ENCODE results near the gene CHPT1. TPM values are rescaled to one million over a fixed set of nuclear protein-coding genes. Genes with fewer than 3 reads are reported as not detected.
"Not testable (repeated sequence)": the region's sequence is repeated elsewhere in the genome, so short reads cannot be mapped to it uniquely, and the experiment has no call there.

Gene CHPT1
- total and polyA plus RNA-seq, 5 donors from 2014 or later = 2.8 to 15.3 (median 10.2) TPM

DNA sequence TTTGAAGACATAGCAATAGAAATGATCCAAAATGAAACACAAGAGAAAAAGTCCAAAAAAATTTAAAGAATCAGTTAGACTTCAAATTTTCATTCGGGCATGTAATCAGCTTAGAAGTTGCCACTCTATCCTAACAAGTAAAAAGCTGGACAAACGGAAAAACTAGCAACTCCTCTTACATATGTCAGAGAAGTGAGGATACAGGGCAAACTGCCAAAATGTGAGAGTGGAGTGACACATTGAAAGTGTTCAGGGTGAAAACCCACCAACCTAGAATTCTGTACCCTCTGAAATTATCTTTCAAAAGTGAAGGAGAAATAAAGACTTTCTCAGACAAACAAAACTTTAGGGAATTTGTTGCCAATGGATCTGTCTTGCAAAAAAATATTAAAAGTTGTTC, 42.0 kb upstream of the CHPT1 start:
- Mint-ChIP-seq H3K27me3 (peaks cover 23% of the 10 kb centered on the region), H3K4me1 (no peaks in the 10 kb centered on the region), H3K36me3 (no peaks in the 10 kb centered on the region), H3K4me3 (no peak overlapping the region), H3K9me3 (peaks cover 0 to 1% (median 0%) of the 10 kb centered on the region in 7 donors), H3K27ac (no peak overlapping the region)
- H3K9me3 ChIP-seq (ENCODE audit: control insufficient read depth in 2 of 2, low read length in 2 of 2) = no peaks in the 10 kb centered on the region
- no peaks in the 10 kb centered on the region for H3K4me1 ChIP-seq (ENCODE audit: control insufficient read depth, insufficient read depth, low read length, poor library complexity, severe bottlenecking)
- ATAC-seq (ENCODE audit: low read depth in 2 of 2) = no peak
- no peak for DNase-seq
- no peak overlapping the region for H3K4me3 ChIP-seq (ENCODE audit: low read depth, low read length)
- H3K27me3 ChIP-seq (ENCODE audit: control insufficient read depth, insufficient read depth, low read length) = peaks cover 5% of the 10 kb centered on the region
- no peak overlapping the region for H3K27ac ChIP-seq (ENCODE audit: insufficient read depth, low read length, poor library complexity, severe bottlenecking)
- no peaks in the 10 kb centered on the region for H3K36me3 ChIP-seq (ENCODE audit: control insufficient read depth, insufficient read depth, low read length)

GRCh38 chr12:101660662-101661061, 36.8 kb upstream of the CHPT1 start:
- H3K4me3 ChIP-seq (ENCODE audit: low read depth, low read length); ATAC-seq (ENCODE audit: low read depth in 2 of 2); H3K4me1 Mint-ChIP-seq; H3K27me3 ChIP-seq (ENCODE audit: control insufficient read depth, insufficient read depth, low read length); H3K27ac ChIP-seq (ENCODE audit: insufficient read depth, low read length, poor library complexity, severe bottlenecking); H3K36me3 Mint-ChIP-seq; H3K27ac Mint-ChIP-seq; H3K9me3 Mint-ChIP-seq; H3K4me3 Mint-ChIP-seq; DNase-seq; H3K4me1 ChIP-seq (ENCODE audit: control insufficient read depth, insufficient read depth, low read length, poor library complexity, severe bottlenecking); H3K36me3 ChIP-seq (ENCODE audit: control insufficient read depth, insufficient read depth, low read length); H3K9me3 ChIP-seq (ENCODE audit: control insufficient read depth in 2 of 2, low read length in 2 of 2): not testable (repeated sequence)
- H3K27me3 Mint-ChIP-seq = peaks cover 12% of the 10 kb centered on the region

- H3K9me3 ChIP-seq (ENCODE audit: control insufficient read depth in 2 of 2, low read length in 2 of 2) = no peaks in the 10 kb centered on the region
- Mint-ChIP-seq H3K36me3 (no peaks in the 10 kb centered on the region), H3K27me3 (peaks cover 14% of the 10 kb centered on the region), H3K27ac (no peak overlapping the region), H3K4me1 (no peaks in the 10 kb centered on the region), H3K9me3 (peaks cover 0 to 1% (median 0%) of the 10 kb centered on the region in 7 donors), H3K4me3 (no peak overlapping the region)
- no peak overlapping the region for H3K4me3 ChIP-seq (ENCODE audit: low read depth, low read length)
- no peak overlapping the region for H3K27ac ChIP-seq (ENCODE audit: insufficient read depth, low read length, poor library complexity, severe bottlenecking)
- no peak for ATAC-seq (ENCODE audit: low read depth in 2 of 2)
- no peak for DNase-seq
- H3K4me1 ChIP-seq (ENCODE audit: control insufficient read depth, insufficient read depth, low read length, poor library complexity, severe bottlenecking) = no peaks in the 10 kb centered on the region
- no peaks in the 10 kb centered on the region for H3K36me3 ChIP-seq (ENCODE audit: control insufficient read depth, insufficient read depth, low read length)
- no peaks in the 10 kb centered on the region for H3K27me3 ChIP-seq (ENCODE audit: control insufficient read depth, insufficient read depth, low read length)
Measured at GRCh38 chr12:101663298-101663697, 34.1 kb upstream of the CHPT1 start.

DNA sequence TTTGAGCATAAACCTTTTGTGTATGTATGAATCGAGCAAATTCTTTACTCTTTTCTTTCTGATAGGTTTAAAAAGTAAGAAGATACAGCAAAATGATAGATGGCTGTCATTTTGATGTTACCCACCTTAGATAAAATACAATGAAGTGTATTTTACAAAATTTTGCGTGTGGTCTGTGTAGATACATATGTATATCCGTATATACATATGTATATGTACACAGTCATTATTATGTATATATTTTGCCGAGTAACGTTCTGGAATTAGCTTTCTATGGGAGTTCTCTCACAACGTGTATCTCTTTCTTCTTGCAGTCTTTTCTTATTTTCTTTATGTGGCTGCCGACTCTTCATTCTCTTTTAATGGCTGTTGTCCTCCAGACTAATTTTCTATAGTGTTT, 32.4 kb upstream of the CHPT1 start:
- ATAC-seq (ENCODE audit: low read depth in 2 of 2) = no peak
- H3K27ac Mint-ChIP-seq = no peak overlapping the region

GRCh38 chr12:101666052-101666728, 31.2 kb upstream of the CHPT1 start:
- Histone ChIP-seq H3K9me3 (ENCODE audit: control insufficient read depth in 2 of 2, low read length in 2 of 2) (no peaks in the 10 kb centered on the region), H3K4me3 (ENCODE audit: low read depth, low read length) (no peak overlapping the region), H3K27ac (ENCODE audit: insufficient read depth, low read length, poor library complexity, severe bottlenecking) (no peak overlapping the region), H3K36me3 (ENCODE audit: control insufficient read depth, insufficient read depth, low read length) (no peaks in the 10 kb centered on the region), H3K27me3 (ENCODE audit: control insufficient read depth, insufficient read depth, low read length) (no peaks in the 10 kb centered on the region), H3K4me1 (ENCODE audit: control insufficient read depth, insufficient read depth, low read length, poor library complexity, severe bottlenecking) (peaks cover 2% of the 10 kb centered on the region)
- no peak for ATAC-seq (ENCODE audit: low read depth in 2 of 2)
- H3K27me3 Mint-ChIP-seq = peaks cover 12% of the 10 kb centered on the region
- no peaks in the 10 kb centered on the region for H3K36me3 Mint-ChIP-seq
- peak overlapping the region in 1 of 3 donors; percentile 39 for H3K27ac Mint-ChIP-seq
- DNase-seq = no peak
- no peak overlapping the region for H3K4me3 Mint-ChIP-seq
- peaks cover under 1 to 11% (median 6%) of the 10 kb centered on the region in 4 donors for H3K4me1 Mint-ChIP-seq
- H3K9me3 Mint-ChIP-seq = no peaks in the 10 kb centered on the region

More for the DNA sequence above, 32.4 kb upstream of the CHPT1 start:
- Histone ChIP-seq H3K27me3 (ENCODE audit: control insufficient read depth, insufficient read depth, low read length) (no peaks in the 10 kb centered on the region), H3K27ac (ENCODE audit: insufficient read depth, low read length, poor library complexity, severe bottlenecking) (no peak overlapping the region), H3K4me1 (ENCODE audit: control insufficient read depth, insufficient read depth, low read length, poor library complexity, severe bottlenecking) (no peaks in the 10 kb centered on the region), H3K36me3 (ENCODE audit: control insufficient read depth, insufficient read depth, low read length) (no peaks in the 10 kb centered on the region), H3K4me3 (ENCODE audit: low read depth, low read length) (no peak overlapping the region), H3K9me3 (ENCODE audit: control insufficient read depth in 2 of 2, low read length in 2 of 2) (no peaks in the 10 kb centered on the region)
- Mint-ChIP-seq H3K36me3 (no peaks in the 10 kb centered on the region), H3K9me3 (no peaks in the 10 kb centered on the region), H3K4me1 (peaks cover 0 to 2% (median 0%) of the 10 kb centered on the region in 4 donors), H3K27me3 (peaks cover 11% of the 10 kb centered on the region), H3K4me3 (no peak overlapping the region)
- DNase-seq = no peak

DNA sequence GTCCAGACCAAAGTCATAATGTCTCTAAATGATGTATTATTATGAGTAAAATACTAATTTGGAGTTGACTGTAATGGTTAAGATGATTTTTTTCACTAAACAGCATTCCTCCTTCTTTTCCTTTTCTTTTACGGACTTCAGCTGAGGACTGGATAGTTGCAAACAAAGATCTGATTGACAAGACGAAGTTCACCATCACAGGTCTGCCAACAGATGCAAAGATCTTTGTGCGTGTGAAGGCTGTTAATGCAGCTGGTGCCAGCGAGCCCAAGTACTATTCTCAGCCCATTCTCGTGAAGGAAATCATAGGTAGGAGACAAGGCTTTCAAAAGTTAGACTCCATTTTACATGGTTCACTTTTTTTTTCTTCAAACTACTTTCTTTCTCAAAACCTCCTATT, 29.8 kb upstream of the CHPT1 start:
- peaks cover 9% of the 10 kb centered on the region for H3K4me1 ChIP-seq (ENCODE audit: control insufficient read depth, insufficient read depth, low read length, poor library complexity, severe bottlenecking)
- no peak overlapping the region for H3K4me3 Mint-ChIP-seq
- ATAC-seq (ENCODE audit: low read depth in 2 of 2) = no peak

GRCh38 chr12:101670007-101670671, 27.3 kb upstream of the CHPT1 start:
- H3K27me3 Mint-ChIP-seq = peaks cover 18% of the 10 kb centered on the region
- no peaks in the 10 kb centered on the region for H3K9me3 Mint-ChIP-seq
- no peak overlapping the region for H3K4me3 ChIP-seq (ENCODE audit: low read depth, low read length)
- H3K4me1 ChIP-seq (ENCODE audit: control insufficient read depth, insufficient read depth, low read length, poor library complexity, severe bottlenecking) = peaks cover 9% of the 10 kb centered on the region
- H3K27ac Mint-ChIP-seq = peak overlapping the region in 1 of 3 donors; percentile 15
- peak in 2 of 3 donors; percentile 45 to 76 for DNase-seq
- ATAC-seq (ENCODE audit: low read depth in 2 of 2) = peak; percentile 45 to 47
- no peaks in the 10 kb centered on the region for H3K27me3 ChIP-seq (ENCODE audit: control insufficient read depth, insufficient read depth, low read length)
- peak overlapping the region in 1 of 4 donors; percentile 17 for H3K4me3 Mint-ChIP-seq
- H3K9me3 ChIP-seq (ENCODE audit: control insufficient read depth in 2 of 2, low read length in 2 of 2) = no peaks in the 10 kb centered on the region
- H3K4me1 Mint-ChIP-seq = peaks cover 7 to 19% (median 14%) of the 10 kb centered on the region in 4 donors
- no peaks in the 10 kb centered on the region for H3K36me3 Mint-ChIP-seq
- H3K27ac ChIP-seq (ENCODE audit: insufficient read depth, low read length, poor library complexity, severe bottlenecking) = no peak overlapping the region
- no peaks in the 10 kb centered on the region for H3K36me3 ChIP-seq (ENCODE audit: control insufficient read depth, insufficient read depth, low read length)

More for the DNA sequence above, 29.8 kb upstream of the CHPT1 start:
- Histone ChIP-seq H3K9me3 (ENCODE audit: control insufficient read depth in 2 of 2, low read length in 2 of 2) (no peaks in the 10 kb centered on the region), H3K36me3 (ENCODE audit: control insufficient read depth, insufficient read depth, low read length) (no peaks in the 10 kb centered on the region), H3K27ac (ENCODE audit: insufficient read depth, low read length, poor library complexity, severe bottlenecking) (no peak overlapping the region), H3K4me3 (ENCODE audit: low read depth, low read length) (no peak overlapping the region), H3K27me3 (ENCODE audit: control insufficient read depth, insufficient read depth, low read length) (no peaks in the 10 kb centered on the region)
- H3K27ac Mint-ChIP-seq = no peak overlapping the region
- H3K9me3 Mint-ChIP-seq = no peaks in the 10 kb centered on the region
- no peak for DNase-seq
- H3K4me1 Mint-ChIP-seq = peaks cover 7 to 19% (median 14%) of the 10 kb centered on the region in 4 donors
- H3K27me3 Mint-ChIP-seq = peaks cover 21% of the 10 kb centered on the region
- no peaks in the 10 kb centered on the region for H3K36me3 Mint-ChIP-seq

Data from CD4-positive, CD25-positive, alpha-beta regulatory T cell (primary cell).